ENCODE results near the gene MCM5. TPM values are rescaled to one million over a fixed set of nuclear protein-coding genes. Genes with fewer than 3 reads are reported as not detected.

Gene MCM5
- total RNA-seq, 1 experiment from 2014 or later, result 194 TPM

- ChIA-PET CTCF (no interaction called here), RAD21 (ENCODE audit: low non-redundant PET in 1 of 2, low total read pairs in 2 of 2, uncharacterized antibody in 2 of 2, unreplicated experiment in 2 of 2) (no interaction called here), POLR2A (no interaction called here)
- Histone ChIP-seq H4K20me1 (ENCODE audit: insufficient read depth) (no peaks in the 10 kb centered on the region), H3K79me2 (ENCODE audit: insufficient read depth, low read length) (peaks cover 30% of the 10 kb centered on the region), H3K9ac (ENCODE audit: low read length) (no peak overlapping the region), H3K4me2 (ENCODE audit: low read length) (no peak overlapping the region), H3K4me1 (ENCODE audit: control insufficient read depth in 1 of 2, insufficient read depth in 2 of 2, low read length in 2 of 2) (no peaks in the 10 kb centered on the region), H3K27ac (ENCODE audit: low read depth, low read length) (no peak overlapping the region), H3K9me2 (ENCODE audit: insufficient read depth) (no peaks in the 10 kb centered on the region), H3K27me3 (ENCODE audit: insufficient read depth, low read length) (no peaks in the 10 kb centered on the region), H3K9me3 (ENCODE audit: control insufficient read depth in 1 of 2, insufficient read depth in 1 of 2, low read depth in 1 of 2, low read length in 2 of 2) (no peaks in the 10 kb centered on the region), H3K4me3 (replicated peaks in 1 of 2; ENCODE audit: low read depth in 1 of 2, low read length in 2 of 2) (no peak overlapping the region), H3K36me3 (ENCODE audit: control insufficient read depth in 1 of 2, insufficient read depth in 2 of 2, low read length in 2 of 2) (peaks cover 57 to 74% of the 10 kb centered on the region in 2 experiments), H2AFZ (ENCODE audit: low read depth, low read length, poor library complexity, severe bottlenecking) (no peak overlapping the region)
- intact Hi-C loops (cut with micrococcal nuclease), result no loop called here
- DNase-seq (ENCODE audit: low read depth, low spot score) (no peak), ATAC-seq (no peak)
- TF ChIP-seq ATF3 (IDR thresholded peaks at IDR 0.05) (no peak), POLR2A (IDR thresholded peaks at IDR 0.05; ENCODE audit: borderline replicate concordance, extremely low read depth, insufficient read depth, insufficient read length) (no peak), ELF1 (IDR thresholded peaks at IDR 0.05; ENCODE audit: borderline replicate concordance, low read depth) (no peak), CTCF (IDR thresholded peaks at IDR 0.05 in 2 of 3, conservative IDR thresholded peaks at IDR 0.05 in 1 of 3; ENCODE audit: borderline replicate concordance in 1 of 3, insufficient read depth in 1 of 3, low read depth in 2 of 3, low read length in 2 of 3) (no peak), CEBPB (IDR thresholded peaks at IDR 0.05; ENCODE audit: low read depth) (no peak), ZFX (IDR thresholded peaks at IDR 0.05) (no peak), TCF7L2 (IDR thresholded peaks at IDR 0.05; ENCODE audit: borderline replicate concordance, extremely low read depth, insufficient read depth, insufficient read length) (no peak), RAD21 (IDR thresholded peaks at IDR 0.05; ENCODE audit: low read depth) (no peak), SRF (IDR thresholded peaks at IDR 0.05; ENCODE audit: low read depth) (no peak), FOSL1 (IDR thresholded peaks at IDR 0.05; ENCODE audit: low read depth) (no peak), SP1 (IDR thresholded peaks at IDR 0.05; ENCODE audit: low read depth) (no peak)
- BruUV-seq (replicated peaks), result no TSS peak
These were observed 7.4 kb downstream of the MCM5 start for GRCh38 chr22:35407362-35407761.

Measured in HCT116 (cell line).